HepG2 (cell line): ENCODE measurements around the gene TMEM131. TPM values are rescaled to one million over a fixed set of nuclear protein-coding genes. Genes with fewer than 3 reads are reported as not detected.

Source experiments
- ARID5B ChIP-seq: IDR thresholded peaks from 2 replicates; pipeline ENCODE4 v1.4.0; 2020; ENCODE audit warnings: mild to moderate bottlenecking, missing genetic modification reagents
- BCL3 ChIP-seq: sonication (generic); formaldehyde crosslinking; IDR thresholded peaks from 2 replicates; pipeline ENCODE4 v1.5.1; 2020; ENCODE audit warnings: mild to moderate bottlenecking, missing genetic modification reagents, moderate library complexity
- ETV5 ChIP-seq: IDR thresholded peaks from 2 replicates; pipeline ENCODE4 v1.6.1; 2018; ENCODE audit warnings: missing biosample characterization, missing genetic modification reagents, inconsistent platforms, borderline replicate concordance
- HMG20B ChIP-seq: conservative IDR thresholded peaks from 2 replicates; pipeline ENCODE4 v1.6.1; 2016; ENCODE audit warnings: missing genetic modification reagents, missing compliant biosample characterization
- HNF4G ChIP-seq, 2 experiments: sonication (generic) in 1 of 2; formaldehyde crosslinking in 1 of 2; IDR thresholded peaks; 2 replicates each; pipeline versions ENCODE4 v1.4.0 to v1.6.1; 2011 to 2020; ENCODE audit warnings: borderline replicate concordance in 2 of 2, low read depth in 2 of 2, mild to moderate bottlenecking in 2 of 2, low read length in 1 of 2, missing genetic modification reagents in 1 of 2, moderate library complexity in 1 of 2
- MTF1 ChIP-seq: sonication (generic); formaldehyde crosslinking; IDR thresholded peaks from 2 replicates; pipeline ENCODE4 v1.5.0; 2020; ENCODE audit warnings: missing genetic modification reagents
- NCOA2 ChIP-seq: sonication (generic); formaldehyde crosslinking; IDR thresholded peaks from 2 replicates; pipeline ENCODE4 v1.8.0; 2022; ENCODE audit warnings: inconsistent platforms
- NFIB ChIP-seq: sonication (generic); formaldehyde crosslinking; IDR thresholded peaks from 2 replicates; pipeline ENCODE4 v1.9.0; 2021; ENCODE audit warnings: missing genetic modification reagents, mild to moderate bottlenecking, borderline replicate concordance
- NR2F2 ChIP-seq: IDR thresholded peaks from 2 replicates; pipeline ENCODE4 v1.6.1; 2012; ENCODE audit warnings: low read depth, inconsistent platforms, borderline replicate concordance
- PRPF4 ChIP-seq: fragments of 200-400 bp; formaldehyde crosslinking; IDR thresholded peaks from 2 replicates; pipeline ENCODE4 v1.6.1; 2016; ENCODE audit warnings: low read length, low read depth; ENCODE audit not compliant: poor library complexity, severe bottlenecking
- TP53 ChIP-seq: sonication (generic); formaldehyde crosslinking; conservative IDR thresholded peaks from 2 replicates; pipeline ENCODE4 v1.4.0; 2020; ENCODE audit warnings: missing genetic modification reagents
- YEATS4 ChIP-seq: sonication (generic); formaldehyde crosslinking; IDR thresholded peaks from 2 replicates; pipeline ENCODE4 v1.4.0; 2020; ENCODE audit warnings: missing genetic modification reagents, borderline replicate concordance
- ZBTB7B ChIP-seq: sonication (generic); formaldehyde crosslinking; IDR thresholded peaks from 2 replicates; pipeline ENCODE4 v1.4.0; 2020; ENCODE audit warnings: missing genetic modification reagents
- ZEB1 ChIP-seq: IDR thresholded peaks from 2 replicates; pipeline ENCODE4 v1.6.1; 2012; ENCODE audit warnings: mild to moderate bottlenecking, low read depth, inconsistent platforms; ENCODE audit not compliant: insufficient replicate concordance
- ZNF335 ChIP-seq: sonication (generic); formaldehyde crosslinking; IDR thresholded peaks from 2 replicates; pipeline ENCODE4 v1.4.0; 2020; ENCODE audit warnings: missing genetic modification reagents
- ZNF569 ChIP-seq: sonication (generic); formaldehyde crosslinking; IDR thresholded peaks from 2 replicates; pipeline ENCODE4 v1.5.0; 2020; ENCODE audit warnings: mild to moderate bottlenecking, missing genetic modification reagents, moderate library complexity, borderline replicate concordance
- ZNF761 ChIP-seq: sonication (generic); formaldehyde crosslinking; conservative IDR thresholded peaks from 2 replicates; pipeline ENCODE4 v1.4.0; 2020; ENCODE audit warnings: mild to moderate bottlenecking, missing genetic modification reagents
- ZNF878 ChIP-seq: sonication (generic); formaldehyde crosslinking; IDR thresholded peaks from 2 replicates; pipeline ENCODE4 v1.8.1; 2023; ENCODE audit warnings: mild to moderate bottlenecking, missing genetic modification reagents, moderate library complexity
- ZSCAN31 ChIP-seq: sonication (generic); formaldehyde crosslinking; IDR thresholded peaks from 2 replicates; pipeline ENCODE4 v1.5.0; 2020; ENCODE audit warnings: low read depth, mild to moderate bottlenecking, missing genetic modification reagents
- polyA plus RNA-seq, 8 experiments: library from polyadenylated mRNA; depleted of rRNA in 3 of 8; stranded (reverse) in 7 of 8; unstranded in 1 of 8; fragments of >200 nt; fragmentation: Illumina TruSeq in 4 of 8; extraction: Trizol in 4 of 8; gene quantifications; 2 replicates each; pipeline versions ENCODE4 v1.2.1 to v1.2.3, GENCODE V29; 2011 to 2016; ENCODE audit warnings: low read depth in 4 of 8, missing spikeins in 1 of 8, mixed read lengths in 1 of 8; ENCODE audit not compliant: insufficient read depth in 1 of 8
- total RNA-seq, 5 experiments: library from RNA; depleted of rRNA; stranded (reverse); fragments of >200 nt; fragmentation: Illumina TruSeq; extraction: Trizol; gene quantifications; 2 replicates each; pipeline ENCODE4 v1.2.3, GENCODE V29; 2016; ENCODE audit warnings: low read depth in 1 of 5
- TF ChIP-seq, protein P1 (sequence below): sonication (generic); formaldehyde crosslinking; IDR thresholded peaks from 2 replicates; pipeline ENCODE4 v1.5.0; 2020; ENCODE audit warnings: missing genetic modification reagents
- TF ChIP-seq, protein P2 (sequence below): sonication (generic); formaldehyde crosslinking; IDR thresholded peaks from 2 replicates; pipeline ENCODE4 v1.4.0; 2020; ENCODE audit warnings: missing genetic modification reagents

The TMEM131 gene
- total and polyA plus RNA-seq, 2 of the 13 experiments (the other 11 are each of a cell fraction or from before 2014, with no cell fraction given), result 17.9 to 19.5 TPM

DNA sequence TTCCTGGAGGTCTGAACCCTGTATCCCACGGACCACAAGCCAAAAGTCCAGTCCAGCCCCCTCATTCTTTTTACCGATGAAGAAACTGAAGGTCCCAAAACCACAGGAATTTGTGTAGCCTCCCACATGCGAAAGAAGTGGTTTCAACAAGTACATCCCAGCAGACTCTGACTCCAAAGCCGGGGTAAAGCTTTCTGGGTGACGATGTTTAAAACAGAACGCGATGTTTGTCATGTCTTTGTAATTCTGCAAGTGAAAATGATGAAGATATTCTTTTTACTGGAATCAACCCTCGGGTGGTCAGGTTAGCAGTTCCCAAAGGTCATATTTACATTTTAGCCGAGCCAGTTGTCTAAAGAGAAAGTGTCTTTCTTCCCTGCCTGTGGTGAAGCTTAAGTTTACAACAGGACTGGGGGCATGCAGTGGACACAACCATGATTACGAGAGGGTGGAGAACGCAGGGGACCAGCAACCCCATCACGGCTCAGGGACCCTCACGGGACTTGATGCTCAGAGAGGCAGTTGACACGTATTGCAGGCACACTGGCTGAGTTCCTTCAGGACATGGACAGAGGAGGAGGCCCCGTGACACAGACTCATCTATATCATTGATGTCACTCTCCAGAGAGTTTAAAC is 17.8 kb upstream of the TMEM131 start (continued):
- TF ChIP-seq ETV5, result no peak
- TF ChIP-seq TP53, result no peak
- 0 out of 2 replicates have a peak, but pooled peaks have one; percentile 56 for TF ChIP-seq ZNF335 (CRISPR knock-in tag)
- TF ChIP-seq HNF4G (IDR thresholded peaks at IDR 0.05; ENCODE audit: borderline replicate concordance, low read depth, low read length), result peak; percentile 67
- TF ChIP-seq HNF4G (CRISPR knock-in tag; IDR thresholded peaks at IDR 0.05; ENCODE audit: borderline replicate concordance, low read depth), result no peak
- no peak for TF ChIP-seq ZNF569 (CRISPR knock-in tag)
- TF ChIP-seq NCOA2 (CRISPR knock-in tag), result peak; percentile 35; the same call in 1 of the 2 replicates
- TF ChIP-seq NFIB, result no peak
- no peak for TF ChIP-seq ZNF878 (CRISPR knock-in tag)
- TF ChIP-seq BCL3 (CRISPR knock-in tag), result no peak
- TF ChIP-seq ZBTB7B (CRISPR knock-in tag), result peak; percentile 60; the same call in 1 of the 2 replicates
- TF ChIP-seq YEATS4 (CRISPR knock-in tag), result no peak
- TF ChIP-seq, protein P1, sequence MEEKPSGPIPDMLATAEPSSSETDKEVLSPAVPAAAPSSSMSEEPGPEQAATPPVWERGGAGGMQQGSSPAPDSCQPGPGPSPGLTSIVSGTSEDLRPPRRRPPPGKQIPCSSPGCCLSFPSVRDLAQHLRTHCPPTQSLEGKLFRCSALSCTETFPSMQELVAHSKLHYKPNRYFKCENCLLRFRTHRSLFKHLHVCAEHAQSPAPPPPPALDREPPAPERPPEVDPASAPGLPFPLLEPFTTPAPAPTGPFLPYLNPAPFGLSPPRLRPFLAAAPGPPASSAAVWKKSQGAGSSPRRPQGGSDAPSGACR (CRISPR knock-in tag), result no peak
- TF ChIP-seq MTF1 (CRISPR knock-in tag), result no peak
- TF ChIP-seq, protein P2, sequence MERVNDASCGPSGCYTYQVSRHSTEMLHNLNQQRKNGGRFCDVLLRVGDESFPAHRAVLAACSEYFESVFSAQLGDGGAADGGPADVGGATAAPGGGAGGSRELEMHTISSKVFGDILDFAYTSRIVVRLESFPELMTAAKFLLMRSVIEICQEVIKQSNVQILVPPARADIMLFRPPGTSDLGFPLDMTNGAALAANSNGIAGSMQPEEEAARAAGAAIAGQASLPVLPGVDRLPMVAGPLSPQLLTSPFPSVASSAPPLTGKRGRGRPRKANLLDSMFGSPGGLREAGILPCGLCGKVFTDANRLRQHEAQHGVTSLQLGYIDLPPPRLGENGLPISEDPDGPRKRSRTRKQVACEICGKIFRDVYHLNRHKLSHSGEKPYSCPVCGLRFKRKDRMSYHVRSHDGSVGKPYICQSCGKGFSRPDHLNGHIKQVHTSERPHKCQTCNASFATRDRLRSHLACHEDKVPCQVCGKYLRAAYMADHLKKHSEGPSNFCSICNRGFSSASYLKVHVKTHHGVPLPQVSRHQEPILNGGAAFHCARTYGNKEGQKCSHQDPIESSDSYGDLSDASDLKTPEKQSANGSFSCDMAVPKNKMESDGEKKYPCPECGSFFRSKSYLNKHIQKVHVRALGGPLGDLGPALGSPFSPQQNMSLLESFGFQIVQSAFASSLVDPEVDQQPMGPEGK (CRISPR knock-in tag), result peak; percentile 44; the same call in 1 of the 2 replicates
- no peak for TF ChIP-seq PRPF4
- no peak for TF ChIP-seq NR2F2
- no peak for TF ChIP-seq ZEB1
- no peak for TF ChIP-seq ZNF761 (CRISPR knock-in tag)
- TF ChIP-seq ZSCAN31 (CRISPR knock-in tag), result no peak
- TF ChIP-seq HMG20B (CRISPR knock-in tag), result 0 out of 2 replicates have a peak, but pooled peaks have one; percentile 30
- TF ChIP-seq ARID5B (CRISPR knock-in tag), result peak; percentile 51
